B cell (primary cell): ENCODE data around the gene NTM.

Source experiments
- CTCF ChIP-seq: fragments of 200-600 bp; IDR thresholded peaks from one replicate; pipeline ENCODE4 v1.8.0; 2022; ENCODE audit warnings: antibody characterized with exemption, mild to moderate bottlenecking
- EZH2 ChIP-seq: IDR thresholded peaks from 2 replicates; pipeline ENCODE4 v1.6.1; 2012; ENCODE audit warnings: borderline replicate concordance, low read depth, mild to moderate bottlenecking, moderate library complexity, low read length; ENCODE audit not compliant: insufficient read depth, poor library complexity, severe bottlenecking

GRCh38 chr11:131975619-131976018 lies 605.2 kb downstream of the NTM start:
- TF ChIP-seq CTCF (no peak), EZH2 (no peak)
